Measurements from ENCODE around the gene RFC4. TPM values are rescaled to one million over a fixed set of nuclear protein-coding genes. Genes with fewer than 3 reads are reported as not detected.

The RFC4 gene, protein sequence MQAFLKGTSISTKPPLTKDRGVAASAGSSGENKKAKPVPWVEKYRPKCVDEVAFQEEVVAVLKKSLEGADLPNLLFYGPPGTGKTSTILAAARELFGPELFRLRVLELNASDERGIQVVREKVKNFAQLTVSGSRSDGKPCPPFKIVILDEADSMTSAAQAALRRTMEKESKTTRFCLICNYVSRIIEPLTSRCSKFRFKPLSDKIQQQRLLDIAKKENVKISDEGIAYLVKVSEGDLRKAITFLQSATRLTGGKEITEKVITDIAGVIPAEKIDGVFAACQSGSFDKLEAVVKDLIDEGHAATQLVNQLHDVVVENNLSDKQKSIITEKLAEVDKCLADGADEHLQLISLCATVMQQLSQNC
- total RNA-seq (8.9 TPM), polyA plus RNA-seq (ENCODE audit: insufficient read depth, low read depth, low replicate concordance) (11.1 TPM)
- long read RNA-seq, donor 1, partial matches to known transcripts, result 16 of 20 reads
- long read RNA-seq, donor 1, other reads (novel, unspliced or antisense), result 0 of 20 reads
- long read RNA-seq, donor 2, transcript RFC4-201 (11 exons, 1,384 nt), result major isoform, 6 of 16 reads
- long read RNA-seq, donor 2, partial matches to known transcripts, result 7 of 16 reads
- long read RNA-seq, donor 2, other reads (novel, unspliced or antisense), result 0 of 16 reads
- long read RNA-seq, donor 3, partial matches to known transcripts, result 6 of 12 reads
- long read RNA-seq, donor 3, other reads (novel, unspliced or antisense), result 0 of 12 reads
- long read RNA-seq, donor 4, partial matches to known transcripts, result 13 of 16 reads
- long read RNA-seq, donor 4, other reads (novel, unspliced or antisense), result 0 of 16 reads
- long read RNA-seq, donor 5, partial matches to known transcripts, result 0 of 1 reads
- long read RNA-seq, donor 5, other reads (novel, unspliced or antisense), result 0 of 1 reads
- long read RNA-seq, donor 6, transcript RFC4-201 (11 exons, 1,384 nt), result major isoform, 12 of 26 reads
- long read RNA-seq, donor 6, partial matches to known transcripts, result 9 of 26 reads
- long read RNA-seq, donor 6, other reads (novel, unspliced or antisense), result 0 of 26 reads
- long read RNA-seq, donor 7, partial matches to known transcripts, result 1 of 2 reads
- long read RNA-seq, donor 7, other reads (novel, unspliced or antisense), result 0 of 2 reads
- long read RNA-seq, donor 8, transcript RFC4-201 (11 exons, 1,384 nt), result major isoform, 6 of 20 reads
- long read RNA-seq, donor 8, partial matches to known transcripts, result 10 of 20 reads
- long read RNA-seq, donor 8, other reads (novel, unspliced or antisense), result 0 of 20 reads
- long read RNA-seq, donor 9, partial matches to known transcripts, result 7 of 11 reads
- long read RNA-seq, donor 9, other reads (novel, unspliced or antisense), result 0 of 11 reads
- long read RNA-seq, donor 10, transcript RFC4-201 (11 exons, 1,384 nt), result major isoform, 5 of 9 reads
- long read RNA-seq, donor 10, partial matches to known transcripts, result 0 of 9 reads
- long read RNA-seq, donor 10, other reads (novel, unspliced or antisense), result 0 of 9 reads

- Histone ChIP-seq H3K27ac (ENCODE audit: low read depth in 2 of 2, low read length in 2 of 2) (peak within 1 kb of the TSS; percentile 96), H3K9me3 (ENCODE audit: control insufficient read depth in 2 of 3, insufficient read depth in 1 of 3, low read length in 3 of 3) (no peaks in the 10 kb centered on the region)
- FAIRE-seq, result no peak
Measured at GRCh38 chr3:186806089-186807055, at the start of gene RFC4. TSS of gene RFC4 (minus strand) at chr3:186806482. CDS start at chr3:186804713, 1,769 bp downstream.

GRCh38 chr3:186854954-186855353, 48.7 kb upstream of the RFC4 start:
- Histone ChIP-seq H3K9me3 (ENCODE audit: control insufficient read depth in 2 of 3, insufficient read depth in 1 of 3, low read length in 3 of 3) (no peaks in the 10 kb centered on the region), H3K27ac (ENCODE audit: low read depth in 2 of 2, low read length in 2 of 2) (no peak overlapping the region), H3K4me1 (ENCODE audit: control insufficient read depth in 2 of 3, insufficient read depth in 2 of 3, low read depth in 1 of 3, low read length in 3 of 3) (no peaks in the 10 kb centered on the region), H3K4me3 (ENCODE audit: low read length in 3 of 3) (no peak overlapping the region), H3K9ac (ENCODE audit: low read length in 3 of 3) (no peak overlapping the region), H3K27me3 (ENCODE audit: control insufficient read depth, insufficient read depth, low read length) (no peaks in the 10 kb centered on the region), H3K36me3 (ENCODE audit: control insufficient read depth in 2 of 3, insufficient read depth in 3 of 3, low read length in 3 of 3) (no peaks in the 10 kb centered on the region)
- intact Hi-C loops (cut with DNase I), result no loop called here
- no peak for FAIRE-seq
- DNase-seq, result no peak
- TF ChIP-seq CTCF (IDR thresholded peaks at IDR 0.05; ENCODE audit: borderline replicate concordance, extremely low read depth, insufficient read depth), result no peak

More at GRCh38 chr3:186806089-186807055, at the start of gene RFC4:
- H3K27me3 ChIP-seq (ENCODE audit: control insufficient read depth, insufficient read depth, low read length), result no peaks in the 10 kb centered on the region
- TF ChIP-seq CTCF (IDR thresholded peaks at IDR 0.05; ENCODE audit: borderline replicate concordance, extremely low read depth, insufficient read depth), result no peak
- H3K9ac ChIP-seq (ENCODE audit: low read length in 3 of 3), result peak within 1 kb of the TSS; percentile 85 to 97 (median 95)
- peak within 1 kb of the TSS; percentile 81 to 97 (median 95) for H3K4me3 ChIP-seq (ENCODE audit: low read length in 3 of 3)
- H3K4me1 ChIP-seq (ENCODE audit: control insufficient read depth in 2 of 3, insufficient read depth in 2 of 3, low read depth in 1 of 3, low read length in 3 of 3), result peaks cover 0 to 10% (median 5%) of the 10 kb centered on the region in 3 donors
- intact Hi-C loops (cut with DNase I), result no loop called here
- H3K36me3 ChIP-seq (ENCODE audit: control insufficient read depth in 2 of 3, insufficient read depth in 3 of 3, low read length in 3 of 3), result no peaks in the 10 kb centered on the region
- DNase-seq, result peak; percentile 89 to 96 (median 93)

All from kidney (tissue), 22 donors.